Common myeloid progenitor, CD34-positive (primary cell): ENCODE data around the gene BIK.

ENCODE experiments used
- CTCF ChIA-PET: fragments of 350-600 bp; sonication (Branson Sonifier 250); formaldehyde crosslinking; loops from one replicate; lab custom pipeline; 2021; ENCODE audit warnings: antibody characterized with exemption; lab: Charles Lee
- POLR2A ChIA-PET: fragments of 350-600 bp; sonication (Branson Sonifier 250); formaldehyde crosslinking; loops from one replicate; lab custom pipeline; 2021; ENCODE audit warnings: antibody characterized with exemption; lab: Charles Lee
- DNase-seq, 3 donors: peaks; one replicate each; pipeline versions ENCODE4 v3.0.0 to v3.0.0-alpha.2; 2013
- H3K27ac ChIP-seq, 2 experiments: 1 replicate in 1 of 2; 2 replicates in 1 of 2; pipeline ENCODE4 v1.7.0; 2013; ENCODE audit warnings: inconsistent platforms in 2 of 2, low read length in 2 of 2, mild to moderate bottlenecking in 2 of 2, low read depth in 1 of 2, moderate library complexity in 1 of 2; ENCODE audit not compliant: severe bottlenecking in 2 of 2, insufficient read depth in 1 of 2, poor library complexity in 1 of 2
- H3K27me3 ChIP-seq, 5 experiments: replicated peaks in 2 of 5; 1 replicate in 3 of 5; 2 replicates in 2 of 5; pipeline versions ENCODE4 v1.6.1 to v1.7.0; 2013; ENCODE audit warnings: low read length in 4 of 5, mild to moderate bottlenecking in 2 of 5, moderate library complexity in 2 of 5, inconsistent platforms in 1 of 5; ENCODE audit not compliant: insufficient read depth in 5 of 5, control insufficient read depth in 4 of 5
- H3K36me3 ChIP-seq, 4 experiments: 1 replicate in 2 of 4; 2 replicates in 2 of 4; pipeline versions ENCODE4 v1.6.1 to v1.7.0; 2013; ENCODE audit warnings: low read length in 3 of 4, control low read depth in 1 of 4, mild to moderate bottlenecking in 1 of 4; ENCODE audit not compliant: control insufficient read depth in 4 of 4, insufficient read depth in 4 of 4
- H3K4me1 ChIP-seq, 4 experiments: 1 replicate in 3 of 4; 2 replicates in 1 of 4; pipeline versions ENCODE4 v1.6.1 to v1.7.1; 2013; ENCODE audit warnings: low read length in 3 of 4, mild to moderate bottlenecking in 3 of 4, control low read depth in 1 of 4, inconsistent platforms in 1 of 4, moderate library complexity in 1 of 4; ENCODE audit not compliant: control insufficient read depth in 4 of 4, insufficient read depth in 4 of 4; ENCODE audit errors: control extremely low read depth in 1 of 4
- H3K4me3 ChIP-seq, 7 experiments: 1 replicate in 4 of 7; 2 replicates in 3 of 7; pipeline versions ENCODE4 v1.5.1 to v1.7.0; 2013; ENCODE audit warnings: mild to moderate bottlenecking in 7 of 7, low read length in 6 of 7, moderate library complexity in 6 of 7, inconsistent platforms in 2 of 7, low read depth in 2 of 7, control low read depth in 1 of 7; ENCODE audit not compliant: insufficient read depth in 4 of 7, control insufficient read depth in 1 of 7; ENCODE audit errors: extremely low read depth in 1 of 7
- H3K9me3 ChIP-seq, 5 experiments: 1 replicate in 4 of 5; 2 replicates in 1 of 5; pipeline versions ENCODE4 v1.6.1 to v1.7.1; 2013; ENCODE audit warnings: low read length in 4 of 5, mild to moderate bottlenecking in 2 of 5, inconsistent platforms in 1 of 5, low read depth in 1 of 5, moderate library complexity in 1 of 5; ENCODE audit not compliant: control insufficient read depth in 4 of 5, insufficient read depth in 2 of 5; ENCODE audit errors: control extremely low read depth in 1 of 5
- WGBS: methylation state at CpG from one replicate; pipeline ENCODE4 v1.1.5; 2013; ENCODE audit not compliant: insufficient coverage; 5-methylcytosine and 5-hydroxymethylcytosine counted together

Gene BIK

DNA sequence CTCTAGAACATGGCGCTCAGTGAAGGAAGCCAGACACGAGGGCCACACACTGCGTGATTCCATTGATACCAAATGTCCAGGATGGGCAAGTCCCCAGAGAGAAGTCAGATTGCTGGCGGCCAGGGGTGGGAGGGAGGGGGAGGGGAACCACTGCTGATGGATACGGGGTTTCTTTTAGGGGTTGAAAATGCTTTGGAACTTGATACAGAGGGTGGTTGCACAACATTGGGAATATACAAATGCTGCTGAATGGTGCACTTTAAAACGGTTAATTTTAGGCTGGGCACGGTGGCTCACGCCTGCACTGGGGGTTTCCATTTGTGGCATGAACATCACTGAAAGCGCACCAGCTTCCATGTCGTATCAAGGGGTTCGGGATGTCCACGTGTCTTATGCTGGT lies 45.9 kb downstream of the BIK start:
- peaks cover 0 to 45% (median 28%) of the 10 kb centered on the region in 4 experiments for H3K4me1 ChIP-seq
- no peak for DNase-seq
- H3K36me3 ChIP-seq: peaks cover 0 to 26% (median 14%) of the 10 kb centered on the region in 4 experiments
- no peaks in the 10 kb centered on the region for H3K27me3 ChIP-seq
- WGBS: 97% methylated on average over 11 of the region's 12 CpGs
- H3K9me3 ChIP-seq: no peaks in the 10 kb centered on the region
- no peak overlapping the region for H3K27ac ChIP-seq
- POLR2A ChIA-PET: no interaction called here
- CTCF ChIA-PET: no interaction called here
- H3K4me3 ChIP-seq: no peak overlapping the region

- Histone ChIP-seq H3K4me3 (no peak overlapping the region), H3K4me1 (peaks cover 0 to 33% (median 14%) of the 10 kb centered on the region in 4 experiments), H3K27me3 (no peaks in the 10 kb centered on the region), H3K9me3 (no peaks in the 10 kb centered on the region), H3K27ac (no peak overlapping the region), H3K36me3 (peaks cover 0 to 35% (median 21%) of the 10 kb centered on the region in 4 experiments)
- ChIA-PET POLR2A (no interaction called here), CTCF (interaction anchor here (1.4 kb wide), 1 partner anchor 70 kb away, joined by 3 read pairs; no protein-coding TSS in a partner anchor)
- no peak for DNase-seq
- 93% methylated on average over 8 of the region's 9 CpGs for WGBS
Observed at GRCh38 chr22:43157874-43158546, 47.5 kb downstream of the BIK start.

DNA sequence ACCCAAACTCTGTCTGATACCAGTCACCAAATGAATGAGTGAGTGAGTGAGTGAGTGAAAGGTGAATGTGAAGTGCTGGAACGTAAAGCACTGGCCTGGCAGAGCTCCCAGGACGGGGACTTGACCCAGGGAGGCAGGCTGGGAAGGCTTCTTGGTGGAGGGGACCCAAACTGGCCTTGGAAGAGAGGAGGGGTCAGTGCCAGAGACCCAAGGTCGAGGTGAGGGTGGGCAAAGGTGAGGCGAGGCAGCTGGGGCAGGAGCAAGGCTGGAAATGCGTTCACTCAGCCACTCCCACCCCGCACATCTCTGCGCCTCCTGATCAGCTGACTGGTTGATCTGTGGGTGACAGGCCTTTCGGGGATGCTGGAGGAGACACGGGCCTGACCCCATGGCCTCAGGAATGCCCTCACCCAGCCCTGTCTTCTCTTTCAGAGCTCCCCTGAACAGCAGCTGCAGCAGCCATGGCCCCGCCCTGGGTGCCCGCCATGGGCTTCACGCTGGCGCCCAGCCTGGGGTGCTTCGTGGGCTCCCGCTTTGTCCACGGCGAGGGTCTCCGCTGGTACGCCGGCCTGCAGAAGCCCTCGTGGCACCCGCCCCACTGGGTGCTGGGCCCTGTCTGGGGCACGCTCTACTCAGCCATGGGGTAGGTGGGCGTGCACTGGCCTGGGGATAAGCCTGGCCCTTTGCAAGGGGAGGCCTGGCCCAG lies 48.4 kb downstream of the BIK start:
- H3K4me3 ChIP-seq: no peak overlapping the region
- peaks cover 0 to 35% (median 20%) of the 10 kb centered on the region in 4 experiments for H3K4me1 ChIP-seq
- POLR2A ChIA-PET: no interaction called here
- CTCF ChIA-PET: interaction anchor here (0.8 to 1.4 kb wide), 2 partner anchors 24 to 69 kb away, joined by 3 to 4 read pairs; no protein-coding TSS in a partner anchor
- peaks cover 0 to 35% (median 22%) of the 10 kb centered on the region in 4 experiments for H3K36me3 ChIP-seq
- no peaks in the 10 kb centered on the region for H3K9me3 ChIP-seq
- no peak for DNase-seq
- no peak overlapping the region for H3K27ac ChIP-seq
- WGBS: 96% methylated on average over 18 of the region's 24 CpGs
- no peaks in the 10 kb centered on the region for H3K27me3 ChIP-seq

- no peak overlapping the region for H3K4me3 ChIP-seq
- H3K4me1 ChIP-seq: peaks cover 0 to 38% (median 27%) of the 10 kb centered on the region in 4 experiments
- ChIA-PET CTCF (interaction anchor here (0.8 to 2.4 kb wide), 2 partner anchors 25 to 71 kb away, joined by 4 to 5 read pairs; no protein-coding TSS in a partner anchor), POLR2A (no interaction called here)
- H3K9me3 ChIP-seq: no peaks in the 10 kb centered on the region
- H3K36me3 ChIP-seq: peaks cover 0 to 34% (median 22%) of the 10 kb centered on the region in 4 experiments
- WGBS: 97% methylated on average over 12 of the region's 18 CpGs
- no peak overlapping the region for H3K27ac ChIP-seq
- H3K27me3 ChIP-seq: no peaks in the 10 kb centered on the region
- no peak for DNase-seq
Observed at GRCh38 chr22:43159484-43160178, 49.1 kb downstream of the BIK start.

GRCh38 chr22:43160497-43161126 lies 50.1 kb downstream of the BIK start:
- H3K36me3 ChIP-seq: peaks cover 0 to 32% (median 22%) of the 10 kb centered on the region in 4 experiments
- POLR2A ChIA-PET: no interaction called here
- CTCF ChIA-PET: interaction anchor here (2.4 kb wide), 1 partner anchor 70 kb away, joined by 5 read pairs; no protein-coding TSS in a partner anchor

GRCh38 chr22:43162412-43163150 lies 52.0 kb downstream of the BIK start:
- H3K27me3 ChIP-seq: no peaks in the 10 kb centered on the region
- WGBS: 94% methylated on average over 24 of the region's 24 CpGs
- CTCF ChIA-PET: interaction anchor here (1.1 to 2.4 kb wide), 5 partner anchors 10 to 68 kb away, joined by 3 to 6 read pairs (median 4); no protein-coding TSS in a partner anchor
- DNase-seq: no peak
- H3K9me3 ChIP-seq: no peaks in the 10 kb centered on the region
- POLR2A ChIA-PET: interaction anchor here (0.6 kb wide), 1 partner anchor 20 kb away, joined by 5 read pairs; no protein-coding TSS in a partner anchor
- no peak overlapping the region for H3K4me3 ChIP-seq
- peaks cover 0 to 40% (median 24%) of the 10 kb centered on the region in 4 experiments for H3K36me3 ChIP-seq
- H3K27ac ChIP-seq: no peak overlapping the region
- H3K4me1 ChIP-seq: peaks cover 0 to 27% (median 21%) of the 10 kb centered on the region in 4 experiments

More at GRCh38 chr22:43160497-43161126, 50.1 kb downstream of the BIK start:
- H3K4me3 ChIP-seq: no peak overlapping the region
- no peaks in the 10 kb centered on the region for H3K27me3 ChIP-seq
- peaks cover 0 to 33% (median 24%) of the 10 kb centered on the region in 4 experiments for H3K4me1 ChIP-seq
- no peak overlapping the region for H3K27ac ChIP-seq
- DNase-seq: no peak
- H3K9me3 ChIP-seq: no peaks in the 10 kb centered on the region
- WGBS: over 99% methylated on average over 6 of the region's 8 CpGs
